Astrocyte (in vitro differentiated cells and primary cell): Measurements from ENCODE around the gene OGFOD3.

Experiments
- CTCF ChIP-seq: IDR thresholded peaks from 2 replicates; pipeline ENCODE4 v1.5.1; 2011; ENCODE audit warnings: low read depth, mild to moderate bottlenecking, inconsistent platforms, low read length, moderate library complexity; ENCODE audit not compliant: insufficient read depth
- EZH2 ChIP-seq: IDR thresholded peaks from 2 replicates; pipeline ENCODE4 v1.6.1; 2012; ENCODE audit warnings: mild to moderate bottlenecking, low read length, inconsistent platforms; ENCODE audit not compliant: insufficient read depth

DNA sequence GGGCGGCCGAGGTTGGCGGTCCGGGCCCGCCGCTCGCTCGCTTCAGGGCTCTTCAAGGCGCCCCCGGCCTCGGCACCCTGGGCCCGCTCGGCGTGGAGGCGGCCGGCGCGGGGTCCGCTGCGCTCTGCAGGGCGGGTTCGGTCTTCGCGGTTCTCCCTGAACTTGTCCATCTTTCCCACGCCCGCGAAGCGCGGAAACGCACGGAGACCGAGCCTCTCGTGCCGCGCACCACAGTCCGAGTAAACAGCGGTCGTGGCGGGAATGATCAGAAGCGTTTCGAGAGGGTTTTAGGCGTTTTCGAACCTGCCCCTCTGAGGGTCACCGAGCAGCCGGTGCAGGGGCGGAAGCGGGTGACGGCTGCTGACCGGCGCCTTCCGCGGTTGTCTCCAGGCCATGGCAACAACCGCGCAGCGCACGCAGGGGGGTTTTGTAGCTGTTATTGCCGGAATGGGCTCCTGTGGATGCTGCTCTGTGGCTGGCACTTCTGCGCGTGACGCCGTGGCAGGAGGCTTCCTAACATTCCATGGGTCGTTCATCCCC is 40.6 kb upstream of the OGFOD3 start:
- TF ChIP-seq CTCF (no peak), EZH2 (no peak)
